Prostate gland (tissue), 2 donors: ENCODE data around the gene PCDHGC3. TPM values are rescaled to one million over a fixed set of nuclear protein-coding genes. Genes with fewer than 3 reads are reported as not detected.

Experiments used
- DNase-seq: peaks from one replicate; pipeline ENCODE4 v3.0.0-alpha.2; 2019; ENCODE audit warnings: low spot score
- H3K27ac ChIP-seq, 2 donors: fragments of 200-600 bp; sonication (generic); 2 replicates each; pipeline ENCODE4 v1.5.1; 2017 to 2019
- H3K27me3 ChIP-seq: fragments of 200-600 bp; sonication (generic); replicated peaks from 2 replicates; pipeline ENCODE4 v1.5.1; 2019; ENCODE audit not compliant: insufficient read depth
- H3K36me3 ChIP-seq, 2 donors: fragments of 200-600 bp; sonication (generic); 1 replicate in 1 of 2; 2 replicates in 1 of 2; pipeline versions ENCODE4 v1.5.1 to v1.8.1; 2017 to 2019
- H3K4me1 ChIP-seq: fragments of 200-600 bp; sonication (generic); replicated peaks from 2 replicates; pipeline ENCODE4 v1.5.1; 2019
- H3K4me3 ChIP-seq, 2 donors: fragments of 200-600 bp; sonication (generic); 2 replicates each; pipeline ENCODE4 v1.5.1; 2017 to 2019
- H3K9me3 ChIP-seq: fragments of 200-600 bp; sonication (generic); 2 replicates; pipeline ENCODE4 v1.5.1; 2017
- POLR2A ChIP-seq: fragments of 450-650 bp; IDR thresholded peaks from one replicate; pipeline ENCODE4 v1.6.1; 2016; ENCODE audit warnings: antibody characterized with exemption, mild to moderate bottlenecking
- POLR2AphosphoS5 ChIP-seq: sonication (generic); formaldehyde crosslinking; IDR thresholded peaks from one replicate; pipeline ENCODE4 v1.6.1; 2017; ENCODE audit warnings: antibody characterized with exemption
- WGBS: methylation state at CpG from one replicate; pipeline ENCODE4 v1.1.5; 2018; 5-methylcytosine and 5-hydroxymethylcytosine counted together
- intact Hi-C: fragments of 100-400 bp; cut with DNase I; formaldehyde crosslinking; loops from one replicate; pipeline ENCODE4 v1.14.2; 2022
- total RNA-seq, 2 donors: library from RNA; depleted of rRNA; stranded (reverse); fragments of >200 nt; gene quantifications; one replicate each; pipeline ENCODE4 v1.1.0, GENCODE V29; 2016
- TF ChIP-seq, protein P1 (sequence below), 4 experiments: fragments of 200-600 bp in 2 of 4; fragments of 450-650 bp in 2 of 4; sonication (generic) in 2 of 4; IDR thresholded peaks; 1 replicate in 3 of 4; 2 replicates in 1 of 4; pipeline ENCODE4 v1.5.1; 2016 to 2019; ENCODE audit warnings: antibody characterized with exemption in 4 of 4, mild to moderate bottlenecking in 2 of 4, moderate library complexity in 2 of 4

Gene PCDHGC3
- total RNA-seq, 2 donors from 2014 or later = 27.6 to 55.3 TPM

DNA sequence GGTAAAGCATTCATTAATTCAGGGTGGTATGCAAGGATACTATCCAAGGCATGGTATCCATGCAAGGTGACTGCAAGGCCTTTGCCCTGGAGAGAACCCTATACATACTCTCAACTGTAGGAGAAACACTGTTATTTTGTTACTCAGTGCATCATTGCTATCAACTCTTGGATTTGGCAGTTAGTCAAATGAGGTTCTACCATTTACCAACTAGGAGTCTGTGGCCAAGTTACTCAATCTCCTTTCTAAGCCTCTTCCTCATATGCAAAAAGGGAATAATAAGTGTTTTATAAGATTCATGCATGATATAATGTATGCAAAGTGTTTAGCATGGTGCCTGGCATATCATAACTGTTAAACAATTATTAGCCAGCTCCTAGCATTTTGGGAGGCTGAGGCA, 4.0 kb downstream of the PCDHGC3 start:
- intact Hi-C loops = loop anchor here (5.0 kb wide), 1 partner anchor 33 kb away; no protein-coding TSS in a partner anchor
- TF ChIP-seq, protein P1, sequence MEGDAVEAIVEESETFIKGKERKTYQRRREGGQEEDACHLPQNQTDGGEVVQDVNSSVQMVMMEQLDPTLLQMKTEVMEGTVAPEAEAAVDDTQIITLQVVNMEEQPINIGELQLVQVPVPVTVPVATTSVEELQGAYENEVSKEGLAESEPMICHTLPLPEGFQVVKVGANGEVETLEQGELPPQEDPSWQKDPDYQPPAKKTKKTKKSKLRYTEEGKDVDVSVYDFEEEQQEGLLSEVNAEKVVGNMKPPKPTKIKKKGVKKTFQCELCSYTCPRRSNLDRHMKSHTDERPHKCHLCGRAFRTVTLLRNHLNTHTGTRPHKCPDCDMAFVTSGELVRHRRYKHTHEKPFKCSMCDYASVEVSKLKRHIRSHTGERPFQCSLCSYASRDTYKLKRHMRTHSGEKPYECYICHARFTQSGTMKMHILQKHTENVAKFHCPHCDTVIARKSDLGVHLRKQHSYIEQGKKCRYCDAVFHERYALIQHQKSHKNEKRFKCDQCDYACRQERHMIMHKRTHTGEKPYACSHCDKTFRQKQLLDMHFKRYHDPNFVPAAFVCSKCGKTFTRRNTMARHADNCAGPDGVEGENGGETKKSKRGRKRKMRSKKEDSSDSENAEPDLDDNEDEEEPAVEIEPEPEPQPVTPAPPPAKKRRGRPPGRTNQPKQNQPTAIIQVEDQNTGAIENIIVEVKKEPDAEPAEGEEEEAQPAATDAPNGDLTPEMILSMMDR (IDR thresholded peaks at IDR 0.05) = no peak
- no peak for TF ChIP-seq POLR2A
- Histone ChIP-seq H3K27me3 (no peaks in the 10 kb centered on the region), H3K36me3 (no peaks in the 10 kb centered on the region), H3K4me1 (peaks cover 2% of the 10 kb centered on the region), H3K27ac (no peak overlapping the region), H3K9me3 (no peaks in the 10 kb centered on the region), H3K4me3 (no peak overlapping the region)
- no peak for DNase-seq

DNA sequence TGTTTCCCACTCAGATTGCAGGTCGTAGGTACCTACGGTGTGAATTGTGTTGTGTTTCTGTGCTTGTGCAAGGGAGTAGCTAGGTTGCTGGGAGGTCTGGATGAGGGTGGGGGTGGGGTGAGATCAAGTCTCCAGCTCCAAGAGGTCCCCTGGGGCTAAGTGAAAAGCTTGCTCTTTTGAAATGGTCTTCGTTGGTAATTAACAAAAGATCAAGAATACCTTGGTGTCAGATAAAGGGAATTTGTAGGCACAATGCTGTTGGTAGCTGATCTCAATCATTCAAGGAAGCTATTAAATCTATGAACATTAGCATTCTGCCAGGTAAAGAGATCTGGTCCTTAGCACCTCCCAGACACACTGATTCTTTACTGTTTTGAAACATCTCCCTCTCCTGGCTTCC, 8.1 kb downstream of the PCDHGC3 start:
- no peaks in the 10 kb centered on the region for H3K9me3 ChIP-seq
- no peaks in the 10 kb centered on the region for H3K36me3 ChIP-seq
- H3K27me3 ChIP-seq = no peaks in the 10 kb centered on the region
- no peak for DNase-seq
- 36% methylated on average over 3 of the region's 3 CpGs for WGBS
- intact Hi-C loops = no loop called here
- H3K27ac ChIP-seq = no peak overlapping the region
- no peak for TF ChIP-seq POLR2AphosphoS5
- TF ChIP-seq, protein P1 (IDR thresholded peaks at IDR 0.05) = no peak
- TF ChIP-seq POLR2A = no peak
- no peak overlapping the region for H3K4me3 ChIP-seq
- H3K4me1 ChIP-seq = no peaks in the 10 kb centered on the region

DNA sequence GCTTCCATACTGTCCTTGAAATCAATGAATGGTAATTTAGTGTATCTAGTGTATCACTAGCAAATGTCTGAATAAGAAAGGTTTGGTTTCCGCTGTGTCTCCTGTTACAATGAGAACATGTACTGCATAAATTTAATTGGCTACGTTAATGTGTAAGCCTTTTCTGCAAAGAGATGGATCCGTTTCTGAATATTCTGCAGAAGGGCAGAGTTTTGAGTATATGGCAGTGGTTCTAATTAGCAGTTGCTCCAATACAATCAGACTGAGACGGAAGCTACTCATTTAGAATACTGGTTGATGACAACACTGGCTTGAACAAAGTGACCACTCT, 8.5 kb downstream of the PCDHGC3 start:
- Histone ChIP-seq H3K36me3 (no peaks in the 10 kb centered on the region), H3K27me3 (no peaks in the 10 kb centered on the region), H3K27ac (no peak overlapping the region), H3K9me3 (no peaks in the 10 kb centered on the region), H3K4me3 (peak overlapping the region; percentile 21), H3K4me1 (no peaks in the 10 kb centered on the region)
- intact Hi-C loops = no loop called here
- TF ChIP-seq, protein P1 (IDR thresholded peaks at IDR 0.05) = no peak
- no peak for TF ChIP-seq POLR2AphosphoS5
- no peak for TF ChIP-seq POLR2A
- DNase-seq = no peak
- 8% methylated on average over 4 of the region's 4 CpGs for WGBS

DNA sequence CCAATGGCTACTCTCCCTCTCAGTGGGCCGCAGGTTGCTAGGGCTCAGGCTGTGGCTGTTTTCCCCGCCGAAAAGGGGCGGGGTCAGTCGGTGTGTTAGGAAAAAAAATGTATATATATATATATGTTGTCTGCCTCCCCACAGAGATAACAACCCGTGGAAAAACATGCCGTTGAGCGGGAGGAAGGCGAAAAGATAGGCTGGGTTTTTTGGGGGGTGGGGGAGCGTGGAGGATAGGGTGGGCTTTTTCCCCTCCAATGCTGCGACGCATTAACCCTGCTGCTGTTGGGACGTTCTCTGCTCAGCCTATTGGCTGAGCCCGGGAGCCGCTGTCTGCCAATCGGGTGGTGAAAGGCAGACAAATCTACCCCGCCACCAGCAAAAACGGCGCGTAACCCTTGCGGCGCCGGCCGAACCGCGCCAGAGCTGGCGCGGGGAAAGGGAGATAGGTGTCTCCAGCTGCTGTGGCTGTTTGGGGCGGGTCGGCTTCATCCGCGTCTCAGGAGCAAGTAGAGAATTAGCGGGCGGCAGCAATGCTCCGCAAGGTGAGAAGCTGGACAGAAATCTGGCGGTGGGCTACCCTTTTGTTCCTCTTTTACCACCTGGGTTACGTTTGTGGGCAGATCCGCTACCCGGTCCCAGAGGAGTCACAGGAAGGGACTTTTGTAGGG, 9.0 kb downstream of the PCDHGC3 start, which contains the start of gene PCDHGC4:
PCDHGC4 (plus strand) TSS at position 390 of the 671 bp plus-strand sequence; CDS start at position 534, 144 bp downstream.
- H3K9me3 ChIP-seq = no peaks in the 10 kb centered on the region
- H3K36me3 ChIP-seq = no peaks in the 10 kb centered on the region
- H3K27ac ChIP-seq = no peak within 1 kb of the TSS
- H3K27me3 ChIP-seq = no peaks in the 10 kb centered on the region
- TF ChIP-seq POLR2AphosphoS5 (no peak), POLR2A (no peak)
- TF ChIP-seq, protein P1 (IDR thresholded peaks at IDR 0.05) = no peak
- peak within 1 kb of the TSS; percentile 21 for H3K4me3 ChIP-seq
- no peaks in the 10 kb centered on the region for H3K4me1 ChIP-seq
- intact Hi-C loops = no loop called here
- DNase-seq = no peak
- 3% methylated on average over 39 of the region's 39 CpGs for WGBS
